ENCODE measurements around the gene RNF217. TPM values are rescaled to one million over a fixed set of nuclear protein-coding genes. Genes with fewer than 3 reads are reported as not detected.

RNF217 gene
- total RNA-seq, 2 donors from 2014 or later = 24.0 to 28.1 TPM

GRCh38 chr6:125020385-125020784 is 58.1 kb downstream of the RNF217 start:
- DNase-seq = no peak
- Mint-ChIP-seq H3K9me3 (no peaks in the 10 kb centered on the region), H3K4me1 (peaks cover 8% of the 10 kb centered on the region), H3K36me3 (ENCODE audit: low read depth) (peaks cover 2% of the 10 kb centered on the region), H3K4me3 (no peak overlapping the region), H3K27ac (peak overlapping the region; percentile 84), H3K27me3 (ENCODE audit: insufficient read depth) (no peaks in the 10 kb centered on the region)
- Histone ChIP-seq H3K27ac (ENCODE audit: low read depth, low read length) (no peak overlapping the region), H3K36me3 (ENCODE audit: control insufficient read depth, insufficient read depth, low read length) (no peaks in the 10 kb centered on the region), H3K9ac (ENCODE audit: extremely low read depth, low read length, poor library complexity, severe bottlenecking) (no peak overlapping the region), H3K4me3 (ENCODE audit: low read length) (no peak overlapping the region), H3K4me1 (ENCODE audit: control insufficient read depth, insufficient read depth, low read length) (no peaks in the 10 kb centered on the region), H3K9me3 (ENCODE audit: control insufficient read depth, low read length) (no peaks in the 10 kb centered on the region), H3K27me3 (ENCODE audit: control insufficient read depth, insufficient read depth, low read length, poor library complexity, severe bottlenecking) (no peaks in the 10 kb centered on the region)
- WGBS, 2 experiments (ENCODE audit: insufficient coverage in 1 of 2, insufficient read length in 1 of 2) = 64 to 77% methylated on average over 2 of the region's 4 CpGs
- TF ChIP-seq CTCF (conservative IDR thresholded peaks at IDR 0.05) = no peak

- H3K9ac ChIP-seq (ENCODE audit: extremely low read depth, low read length, poor library complexity, severe bottlenecking) = no peak overlapping the region
- Mint-ChIP-seq H3K9me3 (no peaks in the 10 kb centered on the region), H3K27me3 (ENCODE audit: insufficient read depth) (no peaks in the 10 kb centered on the region), H3K4me3 (no peak overlapping the region), H3K4me1 (peaks cover 8% of the 10 kb centered on the region), H3K36me3 (ENCODE audit: low read depth) (peaks cover 4% of the 10 kb centered on the region), H3K27ac (no peak overlapping the region)
- H3K27me3 ChIP-seq (ENCODE audit: control insufficient read depth, insufficient read depth, low read length, poor library complexity, severe bottlenecking) = no peaks in the 10 kb centered on the region
- WGBS, 2 experiments (ENCODE audit: insufficient coverage in 1 of 2, insufficient read length in 1 of 2) = 87 to 100% methylated on average over 1 of the region's 1 CpG
- DNase-seq = no peak
- no peak for TF ChIP-seq CTCF (conservative IDR thresholded peaks at IDR 0.05)
- H3K4me1 ChIP-seq (ENCODE audit: control insufficient read depth, insufficient read depth, low read length) = no peaks in the 10 kb centered on the region
- H3K36me3 ChIP-seq (ENCODE audit: control insufficient read depth, insufficient read depth, low read length) = no peaks in the 10 kb centered on the region
- no peaks in the 10 kb centered on the region for H3K9me3 ChIP-seq (ENCODE audit: control insufficient read depth, low read length)
- H3K4me3 ChIP-seq (ENCODE audit: low read length) = no peak overlapping the region
- no peak overlapping the region for H3K27ac ChIP-seq (ENCODE audit: low read depth, low read length)
These were observed 60.3 kb downstream of the RNF217 start for GRCh38 chr6:125022391-125022989.

- no peak for TF ChIP-seq CTCF (conservative IDR thresholded peaks at IDR 0.05)
- Mint-ChIP-seq H3K9me3 (peaks cover 6% of the 10 kb centered on the region), H3K4me1 (peaks cover 5% of the 10 kb centered on the region), H3K27ac (no peak overlapping the region), H3K27me3 (ENCODE audit: insufficient read depth) (no peaks in the 10 kb centered on the region), H3K36me3 (ENCODE audit: low read depth) (peaks cover 10% of the 10 kb centered on the region), H3K4me3 (no peak overlapping the region)
- no peaks in the 10 kb centered on the region for H3K4me1 ChIP-seq (ENCODE audit: control insufficient read depth, insufficient read depth, low read length)
- no peaks in the 10 kb centered on the region for H3K9me3 ChIP-seq (ENCODE audit: control insufficient read depth, low read length)
- no peak overlapping the region for H3K9ac ChIP-seq (ENCODE audit: extremely low read depth, low read length, poor library complexity, severe bottlenecking)
- 73 to 78% methylated on average over 2 to 3 of the region's 3 CpGs for WGBS, 2 experiments (ENCODE audit: insufficient coverage in 1 of 2, insufficient read length in 1 of 2)
- no peak overlapping the region for H3K4me3 ChIP-seq (ENCODE audit: low read length)
- H3K27ac ChIP-seq (ENCODE audit: low read depth, low read length) = no peak overlapping the region
- H3K27me3 ChIP-seq (ENCODE audit: control insufficient read depth, insufficient read depth, low read length, poor library complexity, severe bottlenecking) = no peaks in the 10 kb centered on the region
- DNase-seq = no peak
- no peaks in the 10 kb centered on the region for H3K36me3 ChIP-seq (ENCODE audit: control insufficient read depth, insufficient read depth, low read length)
These were observed 63.1 kb downstream of the RNF217 start for GRCh38 chr6:125025164-125025854.
